ENCODE data around the gene F8.
A peak's percentile ranks its signal among the peaks of the same experiment; 100 is the strongest.

Gene F8

DNA sequence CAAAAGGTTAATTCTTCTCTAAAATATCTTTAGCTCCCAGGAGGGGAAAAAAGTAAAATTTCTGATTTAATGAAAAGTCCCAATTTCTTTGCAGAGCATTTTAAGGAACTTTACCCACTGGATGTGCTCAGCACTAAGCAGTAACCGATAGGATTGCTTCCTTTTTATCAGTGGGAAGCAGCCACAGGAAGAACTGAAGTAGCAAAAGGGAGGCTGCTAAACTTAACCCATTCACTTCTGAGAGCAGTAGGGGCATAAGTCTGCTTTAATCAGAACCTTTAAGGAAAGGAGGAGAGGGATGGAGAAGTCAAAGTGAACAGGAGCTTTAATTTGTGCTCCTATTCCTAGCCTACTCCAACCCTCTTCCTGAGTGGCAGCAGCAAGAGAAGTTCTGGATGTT is at the start of gene F8:
F8 (minus strand) TSS at position 139 of the 400 bp plus-strand sequence. CDS start 171 bp downstream, outside the sequence.
- no peak for DNase-seq (ENCODE audit: low read depth in 2 of 2)

DNA sequence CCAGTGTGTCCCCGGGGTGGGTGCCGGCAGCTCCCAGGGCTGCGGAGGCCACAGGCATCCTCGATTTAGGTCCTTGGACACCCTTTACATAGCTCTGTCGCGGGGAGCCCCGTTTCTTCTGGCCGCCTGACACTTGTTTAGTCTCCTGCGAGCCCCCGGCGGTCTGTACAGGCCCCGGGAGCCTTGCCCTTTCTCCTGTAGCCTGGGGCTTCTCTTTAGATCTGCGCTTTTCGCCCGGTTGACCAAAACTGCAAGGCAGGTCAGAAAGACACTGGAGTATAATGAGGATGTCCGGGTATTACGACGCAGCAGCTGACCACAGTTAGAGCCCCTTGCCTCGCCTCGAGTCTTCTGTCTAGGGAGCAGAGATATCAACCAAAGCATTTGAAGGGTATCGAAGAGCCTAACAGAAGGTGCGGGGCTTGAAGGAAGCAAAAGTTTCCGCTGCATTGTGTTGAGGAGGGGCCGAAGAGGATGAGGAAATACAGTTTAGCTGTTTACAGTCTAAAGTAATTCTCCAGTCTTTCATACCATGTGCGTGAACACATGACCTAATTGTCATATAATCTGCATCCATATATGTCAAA is 49.3 kb upstream of the F8 start:
- DNase-seq (ENCODE audit: low read depth in 2 of 2) = no peak

- DNase-seq (ENCODE audit: low read depth in 2 of 2) = peak; percentile 52 to 61
These were observed 48.6 kb upstream of the F8 start, which contains the start of the genes BRCC3, CMC4 and MTCP1 for GRCh38 chrX:155070975-155071693. BRCC3 (plus strand) TSS chrX:155071508; CDS start chrX:155071528, 20 bp downstream. CMC4 (minus strand) TSS chrX:155071136; CDS start chrX:155064023, 7,113 bp downstream. MTCP1 (minus strand) TSS chrX:155071136; CDS start chrX:155066010, 5,126 bp downstream.

DNA sequence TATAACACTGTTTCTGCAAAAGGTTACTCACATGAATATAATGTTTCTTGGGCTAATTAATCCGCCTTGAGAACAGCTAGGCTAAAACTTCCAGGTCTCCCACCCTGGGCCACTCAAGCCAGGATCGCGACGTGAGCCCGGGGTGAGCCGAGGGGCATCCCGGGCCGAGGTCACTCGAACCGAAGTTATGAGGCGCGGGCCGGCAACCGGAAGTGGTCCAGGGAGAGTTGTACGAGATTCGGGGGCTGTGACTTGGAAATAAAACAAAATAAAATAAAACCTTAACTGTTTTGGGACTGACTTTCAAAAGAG is 48.1 kb upstream of the F8 start:
- DNase-seq (ENCODE audit: low read depth in 2 of 2) = peak in 1 of 2 experiments; percentile 16

DNA sequence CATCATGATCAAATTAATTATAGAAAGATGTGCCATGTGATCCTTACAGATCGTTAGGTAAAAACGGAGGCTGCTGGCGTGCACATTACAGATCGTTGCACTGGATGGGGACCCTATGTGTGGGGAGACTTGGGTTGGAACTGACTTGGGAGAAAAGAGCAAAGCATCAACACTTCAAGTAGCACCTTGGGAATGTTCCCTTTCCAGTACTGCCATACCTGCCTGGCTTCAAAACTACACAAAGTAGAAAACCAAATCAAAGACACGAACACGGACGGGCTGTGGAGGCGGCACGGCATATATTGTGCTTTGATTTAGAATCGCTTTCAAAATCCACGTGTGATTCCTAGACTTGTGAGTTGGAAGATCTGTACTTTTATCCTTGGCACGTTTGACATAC is 47.5 kb upstream of the F8 start:
- DNase-seq (ENCODE audit: low read depth in 2 of 2) = no peak

DNA sequence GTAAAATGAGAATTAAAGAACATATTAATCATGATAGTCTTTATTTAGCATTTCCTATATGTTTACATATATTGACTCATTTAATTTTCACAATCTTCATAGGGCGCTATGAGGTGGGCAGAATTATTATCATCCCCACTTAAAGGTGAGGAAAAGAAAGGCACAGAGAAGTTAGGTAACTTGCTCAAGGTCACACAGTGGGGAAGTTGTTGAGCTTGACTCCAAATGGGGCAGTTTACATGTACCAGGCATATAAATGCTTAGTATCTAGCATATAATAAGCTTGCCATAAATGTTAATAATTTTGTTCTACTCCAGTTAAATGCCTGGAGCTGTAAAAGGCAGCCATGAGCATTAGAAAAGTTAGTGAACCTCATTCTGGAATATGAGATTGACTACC is 46.9 kb upstream of the F8 start:
- no peak for DNase-seq (ENCODE audit: low read depth in 2 of 2)

DNA sequence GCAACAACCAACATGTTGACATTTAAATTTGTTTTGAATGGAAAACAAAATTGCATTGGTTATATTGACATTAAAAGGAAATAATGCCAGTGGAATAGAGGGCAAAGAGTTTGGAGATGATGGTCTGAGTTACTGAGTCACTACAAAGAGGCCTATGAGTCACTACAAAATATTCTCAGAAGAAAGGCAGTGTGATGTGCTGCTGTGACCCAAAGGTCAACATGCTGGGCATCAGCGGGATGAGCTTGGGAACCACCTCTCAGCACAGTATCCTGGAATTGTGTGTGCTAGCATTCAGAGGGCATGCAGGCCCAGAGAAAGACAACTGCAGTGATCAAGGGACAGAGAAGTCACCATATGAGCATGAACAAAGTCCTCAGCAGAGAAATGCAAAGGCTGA is 45.6 kb upstream of the F8 start:
- no peak for DNase-seq (ENCODE audit: low read depth in 2 of 2)

DNA sequence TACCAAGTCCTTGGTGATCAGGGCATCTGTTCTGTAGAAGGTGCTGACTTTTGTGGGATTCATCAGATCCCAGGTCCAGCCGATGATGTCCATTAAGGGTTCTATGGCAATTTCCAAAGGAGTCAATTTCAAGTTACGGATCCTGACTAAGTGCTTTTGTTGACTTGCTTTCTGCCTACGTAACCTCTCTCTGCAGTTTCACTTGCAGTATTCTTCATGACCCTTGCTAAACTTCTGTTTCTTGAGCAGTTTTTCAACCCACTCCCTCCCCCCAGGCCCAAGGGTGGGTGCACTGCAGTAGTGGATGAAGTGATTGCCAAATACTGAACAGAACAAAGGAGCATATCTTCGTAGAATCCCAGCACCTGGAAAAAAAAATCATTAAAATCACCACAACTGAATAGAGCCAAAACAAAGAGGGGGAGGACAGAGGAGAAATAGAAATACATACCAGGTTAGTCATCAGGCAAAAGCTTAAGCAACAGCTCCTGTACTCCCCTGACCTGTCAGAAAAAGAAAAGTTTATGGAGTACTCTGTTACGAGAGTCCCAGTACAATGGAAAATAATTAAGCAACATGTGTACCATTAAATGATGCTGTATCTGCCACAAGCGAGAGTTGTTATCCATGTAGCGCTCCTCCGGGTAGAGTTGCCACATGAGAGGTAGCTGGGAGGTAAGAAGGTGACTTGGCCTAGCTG is 42.7 kb upstream of the F8 start:
- no peak for DNase-seq (ENCODE audit: low read depth in 2 of 2)

GRCh38 chrX:155061760-155062159 is 39.2 kb upstream of the F8 start:
- no peak for DNase-seq (ENCODE audit: low read depth in 2 of 2)

DNA sequence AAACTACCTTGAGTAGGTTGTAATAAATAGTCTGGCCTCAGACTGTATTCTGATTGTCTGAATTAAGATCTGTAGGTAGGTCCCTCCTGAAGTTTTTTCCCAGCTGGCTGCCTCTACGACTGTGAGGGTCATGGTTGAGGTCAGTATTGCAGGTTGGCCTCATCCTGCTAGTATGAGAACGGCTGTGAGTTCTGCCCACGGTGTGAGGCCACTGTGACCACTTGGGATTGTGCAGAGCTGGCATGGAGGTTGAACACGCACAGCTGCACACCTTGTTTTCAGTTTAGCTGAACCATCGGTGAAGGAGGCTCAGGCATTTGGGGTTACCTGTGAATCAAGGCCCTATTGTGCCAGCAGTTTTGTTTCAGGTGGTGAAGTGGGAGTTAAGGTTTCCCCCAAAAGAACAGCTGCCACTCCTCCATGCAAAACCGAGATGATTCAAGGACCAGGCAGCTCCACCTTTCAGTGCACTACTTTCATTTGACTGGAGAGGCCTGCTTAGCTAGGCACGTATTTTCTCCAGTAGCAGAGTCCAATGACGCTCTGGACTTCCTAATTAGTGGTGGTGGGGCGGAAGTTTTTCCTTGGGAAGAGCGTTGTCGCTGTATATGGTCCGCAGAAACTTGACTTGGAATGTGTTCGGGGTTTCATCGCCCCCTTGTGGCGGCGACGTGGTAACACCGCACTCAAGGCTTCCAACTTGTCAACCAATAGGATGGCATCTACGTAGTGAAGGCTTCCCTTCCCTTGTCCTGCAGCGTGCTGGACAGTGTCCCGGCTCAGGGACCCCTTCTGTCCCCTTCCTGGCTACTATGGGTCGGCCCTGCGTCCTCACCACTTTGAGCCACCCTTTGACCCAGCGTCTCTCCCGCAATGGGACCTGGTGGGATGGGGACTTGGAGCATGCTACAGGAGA is 34.6 kb upstream of the F8 start:
- peak; percentile 2 to 9 for DNase-seq (ENCODE audit: low read depth in 2 of 2)

- no peak for DNase-seq (ENCODE audit: low read depth in 2 of 2)
These were observed 33.9 kb upstream of the F8 start for GRCh38 chrX:155056471-155056870.

- DNase-seq (ENCODE audit: low read depth in 2 of 2) = no peak
These were observed 33.0 kb upstream of the F8 start for GRCh38 chrX:155055494-155055893.

- DNase-seq (ENCODE audit: low read depth in 2 of 2) = no peak
These were observed 31.7 kb upstream of the F8 start for GRCh38 chrX:155054255-155054654.

- DNase-seq (ENCODE audit: low read depth in 2 of 2) = no peak
These were observed 31.1 kb upstream of the F8 start for GRCh38 chrX:155053656-155054055.

GRCh38 chrX:155052738-155053498 is 30.4 kb upstream of the F8 start:
- no peak for DNase-seq (ENCODE audit: low read depth in 2 of 2)

DNA sequence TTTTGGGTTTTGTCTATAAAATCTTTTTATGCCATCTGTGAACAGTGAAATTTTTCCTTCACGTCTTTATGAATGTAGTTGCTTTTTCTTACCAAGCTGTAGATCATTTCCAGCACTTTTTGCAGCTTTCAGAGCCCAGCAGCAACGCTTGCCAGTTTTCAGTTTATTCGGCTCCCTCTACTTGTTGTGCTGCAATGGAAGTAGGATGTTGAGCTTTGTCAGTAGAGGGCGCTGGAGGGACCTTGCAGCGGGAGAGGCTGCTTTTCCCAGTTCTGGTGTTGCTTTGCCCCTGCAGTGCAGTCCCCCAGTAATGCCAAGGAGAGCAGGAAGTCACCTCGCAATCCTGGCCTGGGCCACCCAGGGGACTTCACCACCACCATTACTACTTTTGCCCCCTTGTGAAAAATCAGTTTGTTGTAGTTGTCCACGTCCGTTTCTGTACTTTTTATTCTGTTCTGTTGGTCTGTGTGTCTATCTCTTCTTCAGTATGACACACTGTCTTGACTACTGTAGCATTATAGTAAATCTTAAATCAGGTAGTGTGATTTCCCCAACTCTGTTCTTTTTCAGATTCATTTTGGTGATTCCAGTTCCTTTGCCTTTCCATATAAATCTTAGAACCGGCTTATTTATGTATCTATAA is 26.6 kb upstream of the F8 start:
- no peak for DNase-seq (ENCODE audit: low read depth in 2 of 2)

DNA sequence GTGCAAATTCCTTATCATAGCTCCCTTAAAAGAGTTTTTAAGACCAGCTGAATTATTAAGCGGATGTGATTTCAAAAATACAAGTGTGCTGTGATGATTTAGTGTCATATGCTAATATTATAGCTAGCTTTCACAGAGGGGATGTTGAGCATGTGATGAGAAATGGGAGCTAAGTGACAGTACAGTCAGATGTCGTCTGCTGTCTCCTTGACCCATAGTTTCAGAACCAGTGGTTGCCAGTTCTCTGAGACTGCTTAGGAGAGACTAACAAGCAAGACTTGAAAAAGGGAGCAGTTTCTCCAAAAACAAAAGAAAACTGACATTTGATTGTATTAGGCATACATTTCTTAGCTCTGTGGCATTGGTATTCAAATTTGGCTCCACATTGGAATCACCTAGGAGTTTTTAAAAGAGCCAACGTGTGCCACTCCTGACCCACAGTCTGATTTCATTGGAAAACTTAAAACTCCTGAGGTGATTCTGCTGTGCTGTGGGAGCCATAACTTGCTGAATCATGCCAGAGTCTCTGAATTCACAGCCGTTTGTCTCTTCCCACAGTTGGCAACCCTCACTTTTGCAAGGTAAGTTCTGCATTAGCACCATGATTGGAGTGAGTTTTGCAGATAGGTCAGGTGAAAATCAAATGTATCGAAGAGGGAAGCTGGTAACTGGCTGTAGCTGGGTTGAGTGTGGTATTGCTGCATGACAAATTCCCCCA is 24.4 kb upstream of the F8 start:
- no peak for DNase-seq (ENCODE audit: low read depth in 2 of 2)

GRCh38 chrX:155046129-155046810 is 23.7 kb upstream of the F8 start:
- DNase-seq (ENCODE audit: low read depth in 2 of 2) = no peak

DNA sequence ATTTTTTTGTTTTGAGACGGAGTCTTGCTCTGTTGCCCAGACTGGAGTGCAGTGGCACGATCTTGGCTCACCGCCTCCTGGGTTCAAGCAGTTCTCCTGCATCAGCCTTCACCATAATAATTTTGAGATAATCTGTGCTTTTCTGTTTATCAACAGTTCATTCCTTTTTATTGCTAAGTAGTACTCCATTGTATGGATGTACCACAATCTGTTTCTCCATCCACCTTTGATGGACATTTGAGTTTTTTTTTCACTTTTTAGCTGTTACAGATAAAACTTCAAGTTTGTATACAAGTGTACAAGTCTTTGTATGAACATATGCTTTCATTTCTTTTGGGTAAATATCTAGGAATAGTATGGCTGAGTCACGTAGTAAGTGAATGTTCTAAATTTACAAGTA is 13.2 kb upstream of the F8 start:
- no peak for DNase-seq (ENCODE audit: low read depth in 2 of 2)
